Fibroblast of lung (primary cell): ENCODE measurements around the gene NMU. TPM values are rescaled to one million over a fixed set of nuclear protein-coding genes. Genes with fewer than 3 reads are reported as not detected.

Experiments
- DNase-seq, 2 donors: peaks; one replicate each; pipeline versions ENCODE4 v3.0.0 to v3.0.0-alpha.2; 2010; ENCODE audit warnings: low read depth in 2 of 2
- H2AFZ ChIP-seq: 2 replicates; pipeline ENCODE4 v1.5.1; 2012; ENCODE audit warnings: low read length, control low read depth, inconsistent platforms
- H3K27ac ChIP-seq: 2 replicates; pipeline ENCODE4 v1.5.1; 2011; ENCODE audit warnings: low read length, control low read depth; ENCODE audit not compliant: insufficient read depth
- H3K27me3 ChIP-seq: 2 replicates; pipeline ENCODE4 v1.5.1; 2011; ENCODE audit warnings: mild to moderate bottlenecking, low read length; ENCODE audit not compliant: control insufficient read depth, insufficient read depth
- H3K36me3 ChIP-seq: 2 replicates; pipeline ENCODE4 v1.5.1; 2011; ENCODE audit warnings: low read length; ENCODE audit not compliant: control insufficient read depth, insufficient read depth
- H3K4me1 ChIP-seq: 2 replicates; pipeline ENCODE4 v1.5.1; 2011; ENCODE audit warnings: low read length; ENCODE audit not compliant: control insufficient read depth, insufficient read depth; ENCODE audit errors: extremely low read depth
- H3K4me2 ChIP-seq: 2 replicates; pipeline ENCODE4 v1.5.1; 2011; ENCODE audit warnings: low read length, control low read depth; ENCODE audit not compliant: insufficient read depth; ENCODE audit errors: extremely low read depth
- H3K4me3 ChIP-seq, 4 experiments: fragments of 200-600 bp in 1 of 4; sonication (generic) in 1 of 4; replicated peaks in 1 of 4; 2 replicates each; pipeline ENCODE4 v1.5.1; 2011 to 2016; ENCODE audit warnings: low read length in 4 of 4, low read depth in 3 of 4, mild to moderate bottlenecking in 3 of 4, control low read depth in 2 of 4, inconsistent platforms in 1 of 4, mixed read lengths in 1 of 4; ENCODE audit not compliant: insufficient read depth in 1 of 4; ENCODE audit errors: control extremely low read depth in 1 of 4
- H3K79me2 ChIP-seq: 2 replicates; pipeline ENCODE4 v1.5.1; 2012; ENCODE audit warnings: mild to moderate bottlenecking, low read length, inconsistent platforms; ENCODE audit not compliant: control insufficient read depth, insufficient read depth
- H3K9ac ChIP-seq: 2 replicates; pipeline ENCODE4 v1.5.1; 2011; ENCODE audit warnings: mild to moderate bottlenecking, low read length, control low read depth; ENCODE audit not compliant: insufficient read depth
- H3K9me3 ChIP-seq: 2 replicates; pipeline ENCODE4 v1.5.1; 2012; ENCODE audit warnings: low read depth, low read length; ENCODE audit not compliant: control insufficient read depth, insufficient read depth
- H4K20me1 ChIP-seq: 2 replicates; pipeline ENCODE4 v1.5.1; 2011; ENCODE audit warnings: low read length; ENCODE audit not compliant: control insufficient read depth, insufficient read depth; ENCODE audit errors: extremely low read depth
- CTCF ChIP-seq, 2 donors: IDR thresholded peaks in 1 of 2; conservative IDR thresholded peaks in 1 of 2; 1 replicate in 1 of 2; 2 replicates in 1 of 2; pipeline ENCODE4 v1.5.1; 2011 to 2012; ENCODE audit warnings: low read length in 2 of 2, control low read depth in 1 of 2, inconsistent platforms in 1 of 2, low read depth in 1 of 2, mild to moderate bottlenecking in 1 of 2
- EZH2 ChIP-seq: IDR thresholded peaks from 2 replicates; pipeline ENCODE4 v1.5.1; 2012; ENCODE audit warnings: low read length, control low read depth, mild to moderate bottlenecking; ENCODE audit errors: missing control alignments
- polyA plus RNA-seq, 2 donors: library from polyadenylated mRNA; depleted of rRNA in 1 of 2; stranded (reverse) in 1 of 2; unstranded in 1 of 2; fragments of >200 nt; gene quantifications; 2 replicates each; pipeline ENCODE4 v1.2.1, GENCODE V29; 2011 to 2012; ENCODE audit warnings: missing spikeins in 1 of 2
- total RNA-seq: library from RNA; depleted of rRNA; stranded (reverse); fragments of >200 nt; gene quantifications from 2 replicates; pipeline ENCODE4 v1.2.1, GENCODE V29; 2014

Gene NMU
- total and polyA plus RNA-seq, 2 donors (not counting 1 experiment from before 2014, with no cell fraction given): 0.08 TPM; not detected in 1

- DNase-seq: peak; percentile 85 to 91
- Histone ChIP-seq H3K27me3 (no peaks in the 10 kb centered on the region), H3K4me1 (peaks cover 13% of the 10 kb centered on the region), H3K9ac (peak within 1 kb of the TSS; percentile 81), H3K9me3 (no peaks in the 10 kb centered on the region), H3K27ac (peak within 1 kb of the TSS; percentile 73), H3K36me3 (no peaks in the 10 kb centered on the region), H3K79me2 (peaks cover 30% of the 10 kb centered on the region), H2AFZ (peak within 1 kb of the TSS; percentile 43), H3K4me2 (peak within 1 kb of the TSS; percentile 42), H3K4me3 (peak within 1 kb of the TSS; percentile 52 to 94 (median 75)), H4K20me1 (no peaks in the 10 kb centered on the region)
- TF ChIP-seq CTCF (conservative IDR thresholded peaks at IDR 0.05 in 1 of 2, IDR thresholded peaks at IDR 0.05 in 1 of 2; ENCODE audit: low read depth in 1 of 2, low read length in 2 of 2) (peak; percentile 34 to 36), EZH2 (no peak)
Measured at GRCh38 chr4:55546756-55547465, 89.2 kb downstream of the NMU start, which contains the start of gene CLOCK. Gene CLOCK (minus strand): TSS chr4:55546909. CDS start chr4:55482785, 64,124 bp downstream.

- Histone ChIP-seq H3K4me3 (peak overlapping the region; percentile 52 to 94 (median 75)), H3K4me1 (peaks cover 13% of the 10 kb centered on the region), H3K9me3 (no peaks in the 10 kb centered on the region), H2AFZ (no peak overlapping the region), H3K36me3 (no peaks in the 10 kb centered on the region), H3K4me2 (no peak overlapping the region), H3K79me2 (peaks cover 35% of the 10 kb centered on the region), H3K27me3 (no peaks in the 10 kb centered on the region), H3K9ac (peak overlapping the region; percentile 81), H4K20me1 (no peaks in the 10 kb centered on the region), H3K27ac (peak overlapping the region; percentile 73)
- DNase-seq: no peak
- no peak for TF ChIP-seq CTCF (conservative IDR thresholded peaks at IDR 0.05 in 1 of 2, IDR thresholded peaks at IDR 0.05 in 1 of 2; ENCODE audit: low read depth in 1 of 2, low read length in 2 of 2)
- TF ChIP-seq EZH2: no peak
Measured at GRCh38 chr4:55546506-55546755, 89.7 kb downstream of the NMU start.

DNA sequence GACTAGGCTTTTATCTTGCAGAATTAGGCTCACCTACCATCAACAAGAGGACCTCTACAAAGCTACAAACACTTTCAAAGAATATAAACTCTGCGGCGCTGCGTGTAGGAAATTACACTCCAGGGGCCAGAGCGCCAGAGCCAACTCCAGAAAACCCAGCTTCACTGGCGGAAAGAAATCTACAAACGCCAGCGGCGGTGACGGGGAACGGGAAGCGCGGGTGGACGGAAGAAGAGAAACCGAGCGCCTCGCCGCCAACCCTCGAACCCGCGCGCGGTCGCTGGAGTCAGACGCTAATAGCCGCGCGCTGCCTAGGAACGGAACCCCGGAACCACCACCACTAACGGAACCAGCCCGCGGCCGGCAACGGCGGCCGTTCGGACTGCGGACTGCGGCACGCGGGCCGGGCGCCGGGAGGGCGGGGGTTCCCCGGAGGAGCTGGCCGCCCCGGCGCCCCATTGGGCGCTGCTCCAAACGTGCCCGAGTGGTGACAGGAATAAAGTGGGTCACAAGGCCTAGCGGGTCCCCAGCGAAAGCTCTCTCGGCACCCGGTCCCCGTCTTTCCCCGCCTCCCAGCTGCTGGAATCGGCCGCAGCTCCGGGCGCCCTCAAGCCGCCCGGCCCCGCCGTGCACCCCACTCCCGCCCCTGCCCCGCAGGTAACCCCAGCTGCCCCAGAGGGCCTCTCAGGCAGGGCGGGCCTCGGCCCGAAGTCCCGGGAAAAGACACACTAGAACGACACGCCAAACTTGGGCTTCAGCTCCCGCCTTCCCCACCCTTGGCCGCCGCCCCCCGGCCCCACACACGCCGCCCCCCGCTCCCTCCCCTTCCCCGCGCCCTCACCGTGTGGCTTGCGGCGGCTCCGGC is 90.2 kb downstream of the NMU start:
- peak overlapping the region; percentile 45 for H2AFZ ChIP-seq
- peak overlapping the region; percentile 79 for H3K9ac ChIP-seq
- no peak for TF ChIP-seq EZH2
- no peak for TF ChIP-seq CTCF (conservative IDR thresholded peaks at IDR 0.05 in 1 of 2, IDR thresholded peaks at IDR 0.05 in 1 of 2; ENCODE audit: low read depth in 1 of 2, low read length in 2 of 2)
- no peaks in the 10 kb centered on the region for H3K36me3 ChIP-seq
- peak; percentile 63 to 75 for DNase-seq
- H3K27ac ChIP-seq: peak overlapping the region; percentile 67
- no peaks in the 10 kb centered on the region for H3K9me3 ChIP-seq
- H3K4me3 ChIP-seq: peak overlapping the region; percentile 43 to 94 (median 75)
- peak overlapping the region; percentile 84 for H3K4me2 ChIP-seq
- no peaks in the 10 kb centered on the region for H3K27me3 ChIP-seq
- no peaks in the 10 kb centered on the region for H4K20me1 ChIP-seq
- H3K4me1 ChIP-seq: peaks cover 13% of the 10 kb centered on the region
- peaks cover 39% of the 10 kb centered on the region for H3K79me2 ChIP-seq
